HG03521 (cell line): Measurements from ENCODE around the gene EPHB1.

ENCODE experiments used
- ATAC-seq: cut with Tn5 transposase; IDR thresholded peaks from one replicate; pipeline ENCODE4 v1.9.1; 2021; ENCODE audit warnings: mild to moderate bottlenecking, moderate library complexity; ENCODE audit not compliant: unreplicated experiment

Gene EPHB1

DNA sequence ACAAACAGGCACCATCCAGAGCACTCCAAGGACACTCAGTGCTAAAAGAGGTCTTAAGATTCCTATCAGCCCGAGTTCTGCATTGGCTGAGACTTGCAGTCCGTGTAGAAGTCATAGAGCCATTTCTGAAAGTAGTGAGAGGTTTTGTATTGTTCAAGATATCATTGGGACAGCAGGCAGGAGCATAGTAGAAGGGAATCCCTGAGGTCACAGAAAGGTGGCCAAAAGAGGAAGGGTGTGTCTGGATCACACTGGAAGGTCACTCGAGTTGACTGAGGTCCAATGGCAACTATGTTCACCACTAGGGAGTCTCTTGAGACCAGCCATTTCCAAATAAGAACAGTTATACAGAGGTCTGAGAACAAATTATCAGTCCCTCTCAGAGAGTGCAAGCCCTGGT, 468.3 kb downstream of the EPHB1 start:
- ATAC-seq, result no peak

DNA sequence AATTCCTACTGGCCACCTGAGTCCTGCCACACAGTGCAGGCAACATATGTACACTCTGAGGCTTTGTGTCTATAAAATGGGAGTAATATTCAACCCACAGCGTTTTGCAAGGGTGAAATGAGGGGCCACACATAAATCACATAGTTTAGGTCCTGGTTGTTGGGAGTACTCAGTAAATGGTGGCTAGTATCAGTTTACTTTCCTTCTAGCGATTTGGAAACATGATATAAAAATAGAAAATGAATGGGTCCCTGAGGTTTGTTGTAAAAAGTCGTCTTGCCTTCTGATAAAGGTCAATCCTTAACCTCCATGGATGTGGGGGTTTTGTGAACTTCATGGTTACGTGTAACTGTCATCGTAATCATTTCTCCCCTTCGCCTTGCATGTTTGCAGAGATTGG, 472.4 kb downstream of the EPHB1 start:
- no peak for ATAC-seq

DNA sequence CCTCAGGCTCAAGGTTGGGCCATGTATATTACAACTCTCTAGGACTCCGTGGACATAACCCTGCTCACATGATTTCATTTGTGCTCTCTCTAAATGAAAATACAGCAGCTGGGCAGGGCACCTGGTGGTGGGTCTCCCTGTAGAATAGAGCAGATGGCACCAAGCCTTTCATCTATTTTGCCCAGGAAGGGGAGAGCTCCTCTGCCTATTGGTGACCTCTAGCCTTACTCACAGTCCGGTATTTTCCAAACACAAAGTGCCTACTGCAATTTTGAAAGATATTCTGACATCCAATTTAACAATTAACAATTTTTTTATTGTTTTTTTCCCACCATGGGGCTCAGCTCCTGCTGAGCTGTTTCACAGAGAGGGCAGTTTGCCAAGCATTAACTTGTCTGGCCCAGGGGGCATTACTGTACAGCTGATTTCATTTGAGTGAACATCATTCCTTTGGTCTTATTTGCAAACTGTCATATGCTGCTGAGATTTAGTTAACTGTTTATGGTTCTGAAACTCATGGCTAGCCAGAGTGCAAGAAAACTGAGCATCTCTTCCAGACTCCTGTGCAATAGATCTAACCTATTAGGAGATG, 474.0 kb downstream of the EPHB1 start:
- ATAC-seq, result no peak

DNA sequence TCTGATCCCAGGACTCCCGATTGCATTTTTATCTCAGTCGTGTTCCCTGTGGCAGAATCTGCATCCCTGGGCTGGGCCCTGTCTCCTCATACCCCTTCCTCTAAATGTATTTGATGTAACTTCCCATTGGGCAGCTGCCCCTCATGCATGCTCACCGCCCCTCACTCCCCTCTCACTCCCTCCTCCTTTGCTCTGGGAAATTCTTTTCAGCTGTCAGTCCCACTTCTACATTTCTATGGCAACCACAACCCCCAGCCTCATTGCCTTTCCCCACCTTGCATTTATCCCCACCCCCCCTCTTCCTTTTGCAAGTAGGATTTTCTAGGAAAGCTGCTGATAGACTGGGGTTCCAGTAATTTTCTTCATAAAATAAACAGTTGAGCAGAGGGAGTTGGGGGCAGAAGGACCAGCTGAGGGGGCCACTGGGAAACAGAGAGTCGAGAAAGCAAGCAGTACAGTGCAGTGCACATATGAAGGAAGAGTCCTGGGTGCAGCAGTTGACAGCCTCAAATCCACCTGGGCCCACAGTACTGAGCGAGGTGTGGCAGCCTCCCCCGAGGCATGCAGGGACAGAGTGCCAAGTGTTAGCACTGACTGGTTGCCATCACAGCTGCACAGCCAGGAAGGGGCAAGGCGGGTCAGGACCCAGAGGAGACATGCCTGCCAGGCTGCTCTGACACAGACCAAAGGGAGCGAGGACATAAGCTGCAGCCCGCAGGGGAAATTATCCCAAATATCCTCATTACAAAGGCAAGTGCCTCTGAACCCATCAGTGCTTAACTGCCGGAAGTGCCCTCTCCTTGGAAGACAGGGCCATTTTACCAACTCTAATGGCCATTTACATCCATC, 476.3 kb downstream of the EPHB1 start:
- no peak for ATAC-seq

DNA sequence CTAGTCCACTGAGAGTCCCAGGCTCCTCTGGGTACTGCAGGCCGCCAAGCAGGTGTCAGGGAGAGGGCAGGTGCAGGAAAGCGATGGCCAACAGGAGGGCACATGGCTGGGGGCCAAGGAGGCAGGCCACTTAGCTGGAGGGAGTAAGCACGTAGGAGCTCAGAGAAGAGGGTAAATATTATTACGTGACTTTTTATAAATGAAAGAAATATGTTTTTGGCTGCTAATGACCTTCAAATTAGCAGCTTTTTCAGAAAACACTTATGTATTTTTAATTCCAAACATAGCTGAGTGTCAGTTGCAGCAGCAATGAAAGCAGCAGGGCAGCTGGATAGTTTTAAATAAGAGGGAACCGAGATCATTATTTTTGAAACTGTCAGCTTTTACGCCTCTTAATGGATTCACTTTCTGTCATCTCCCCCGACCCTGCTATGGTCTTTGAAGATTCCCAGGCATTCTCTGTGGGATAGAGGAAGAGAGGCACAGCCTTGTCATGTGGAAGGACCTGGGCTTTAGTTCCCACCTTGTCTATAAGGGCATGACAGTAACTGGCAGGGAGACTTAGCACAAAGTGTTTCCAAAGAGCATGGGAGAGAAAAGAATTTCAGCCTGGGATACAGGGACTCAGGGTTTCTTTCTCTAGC, 477.1 kb downstream of the EPHB1 start:
- ATAC-seq, result no peak

DNA sequence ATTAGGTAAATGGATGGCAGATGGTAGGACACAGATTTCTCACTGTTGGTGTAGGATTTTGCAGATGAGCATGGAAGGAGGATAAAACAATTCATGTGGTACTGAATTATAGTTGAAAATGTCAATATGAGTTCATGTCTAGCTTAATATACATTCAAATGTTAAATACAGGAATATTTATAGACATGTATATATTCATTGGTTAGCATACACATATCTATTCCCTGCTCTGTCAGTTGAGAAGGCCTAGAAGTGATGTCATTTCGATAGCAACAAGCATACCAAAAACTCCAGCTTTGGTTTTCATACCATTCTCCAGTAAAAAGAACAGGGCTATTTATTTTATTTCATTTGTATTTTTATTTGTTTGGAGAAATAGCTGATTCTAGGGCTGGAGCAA, 497.1 kb downstream of the EPHB1 start:
- no peak for ATAC-seq

DNA sequence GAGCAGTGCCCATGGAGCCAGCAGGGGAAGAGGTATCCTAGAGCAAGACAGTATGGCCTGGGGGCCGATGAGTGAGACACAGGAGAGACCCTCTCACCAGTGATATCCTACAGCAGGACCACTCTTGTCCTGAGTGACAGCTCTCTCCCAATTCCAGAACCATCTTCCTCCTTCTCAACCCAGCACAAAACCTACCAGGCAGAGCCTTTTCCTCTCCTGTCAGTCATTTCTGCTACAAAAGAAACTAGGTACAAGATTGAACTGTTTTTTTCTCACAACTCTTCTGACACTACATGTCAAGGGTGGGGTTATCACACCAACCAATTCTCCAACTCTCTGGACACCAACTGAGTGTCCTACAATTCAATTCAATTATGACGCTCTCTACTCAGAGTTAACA, 506.6 kb downstream of the EPHB1 start:
- ATAC-seq, result no peak

DNA sequence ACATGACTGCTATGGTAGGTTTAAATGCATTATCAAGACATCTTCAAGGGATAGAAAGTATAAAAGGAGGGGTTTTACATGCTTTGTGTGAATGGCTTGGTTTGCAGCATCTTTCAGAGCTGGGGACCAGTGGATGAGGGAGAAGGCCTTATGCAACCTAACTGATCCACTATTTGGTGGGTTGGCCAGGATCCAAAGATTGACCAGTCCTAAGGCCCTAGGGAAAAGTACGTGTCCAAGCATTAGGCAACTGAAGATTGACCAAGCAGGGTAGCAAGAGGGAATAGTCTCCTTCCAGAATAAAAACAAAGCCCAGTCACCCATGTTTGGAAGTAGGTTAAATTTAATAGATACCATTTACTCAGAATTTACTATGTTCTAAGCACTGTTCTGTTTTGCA, 509.3 kb downstream of the EPHB1 start:
- ATAC-seq, result no peak
